ENCODE data around the gene PRR5.

Gene PRR5

DNA sequence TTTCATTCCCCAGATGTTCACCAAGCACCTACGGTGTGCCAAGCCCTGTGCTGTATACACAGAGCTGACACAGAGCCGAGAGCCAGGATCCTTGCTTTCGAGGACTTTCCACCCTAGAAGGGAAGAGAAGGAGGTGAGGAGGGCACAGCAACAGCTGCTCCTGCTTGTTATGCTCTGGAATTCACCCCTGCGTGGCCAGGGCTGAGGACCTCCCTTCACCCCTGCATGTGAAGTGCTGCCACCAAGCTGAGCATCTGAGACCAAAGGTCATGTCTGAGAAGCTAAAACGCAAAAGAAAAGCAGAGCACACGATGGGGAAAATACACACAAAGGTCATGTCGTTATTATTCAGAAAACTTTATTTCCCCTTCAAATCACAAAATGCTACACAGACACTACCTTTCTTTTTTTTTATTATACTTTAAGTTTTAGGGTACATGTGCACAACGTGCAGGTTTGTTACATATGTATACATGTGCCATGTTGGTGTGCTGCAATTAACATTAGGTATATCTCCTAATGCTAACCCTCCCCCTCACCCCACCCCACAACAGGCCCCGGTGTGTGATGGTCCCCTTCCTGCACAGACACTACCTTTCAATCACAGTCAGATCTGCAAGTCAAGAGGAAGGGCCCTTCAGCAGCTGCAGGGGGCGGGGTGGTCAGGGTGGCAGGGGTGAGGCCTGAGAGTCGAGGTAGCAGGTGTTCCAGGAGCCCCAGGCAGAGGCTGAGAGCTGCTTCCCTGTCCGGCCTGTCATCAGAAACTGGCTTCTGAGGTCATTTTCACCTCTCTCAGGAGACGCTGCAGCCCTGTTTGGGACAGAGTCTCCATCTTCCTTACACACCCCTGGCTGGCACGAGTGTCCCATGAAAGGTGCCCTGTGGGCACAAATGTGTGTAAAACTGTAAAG lies 40.1 kb upstream of the PRR5 start:
- Histone ChIP-seq H3K9ac (ENCODE audit: insufficient read length, low read depth) (no peak overlapping the region), H3K4me3 (ENCODE audit: insufficient read length, low read depth) (no peak overlapping the region), H3K36me3 (ENCODE audit: insufficient read depth, insufficient read length, low read length) (no peaks in the 10 kb centered on the region), H3K27me3 (ENCODE audit: insufficient read depth, insufficient read length) (no peaks in the 10 kb centered on the region), H3K9me3 (ENCODE audit: insufficient read depth, low read length) (0 out of 2 replicates have a peak, but pooled peaks cover 3% of the 10 kb centered on the region), H3K4me1 (ENCODE audit: insufficient read depth, insufficient read length) (peaks cover 17% of the 10 kb centered on the region)
- no peak for TF ChIP-seq ZNF274 (IDR thresholded peaks at IDR 0.05; ENCODE audit: low read depth, low read length)
- TF ChIP-seq SUZ12 (IDR thresholded peaks at IDR 0.05; ENCODE audit: extremely low read depth, insufficient read depth, insufficient read length): no peak
- TF ChIP-seq YY1 (IDR thresholded peaks at IDR 0.05; ENCODE audit: insufficient read depth, insufficient read length): no peak
- DNase-seq (ENCODE audit: low read depth, low spot score): no peak

- Histone ChIP-seq H3K4me1 (ENCODE audit: insufficient read depth, insufficient read length) (peaks cover 14% of the 10 kb centered on the region), H3K9me3 (ENCODE audit: insufficient read depth, low read length) (0 out of 2 replicates have a peak, but pooled peaks cover 3% of the 10 kb centered on the region), H3K36me3 (ENCODE audit: insufficient read depth, insufficient read length, low read length) (no peaks in the 10 kb centered on the region), H3K27me3 (ENCODE audit: insufficient read depth, insufficient read length) (no peaks in the 10 kb centered on the region), H3K9ac (ENCODE audit: insufficient read length, low read depth) (no peak overlapping the region), H3K4me3 (ENCODE audit: insufficient read length, low read depth) (no peak overlapping the region)
- no peak for TF ChIP-seq YY1 (IDR thresholded peaks at IDR 0.05; ENCODE audit: insufficient read depth, insufficient read length)
- TF ChIP-seq ZNF274 (IDR thresholded peaks at IDR 0.05; ENCODE audit: low read depth, low read length): no peak
- TF ChIP-seq SUZ12 (IDR thresholded peaks at IDR 0.05; ENCODE audit: extremely low read depth, insufficient read depth, insufficient read length): no peak
- no peak for DNase-seq (ENCODE audit: low read depth, low spot score)
These were observed 38.6 kb upstream of the PRR5 start for GRCh38 chr22:44663256-44663999.

GRCh38 chr22:44664149-44664548 lies 37.9 kb upstream of the PRR5 start:
- Histone ChIP-seq H3K9ac (ENCODE audit: insufficient read length, low read depth) (no peak overlapping the region), H3K9me3 (ENCODE audit: insufficient read depth, low read length) (0 out of 2 replicates have a peak, but pooled peaks cover 3% of the 10 kb centered on the region), H3K36me3 (ENCODE audit: insufficient read depth, insufficient read length, low read length) (no peaks in the 10 kb centered on the region), H3K4me1 (ENCODE audit: insufficient read depth, insufficient read length) (peaks cover 11% of the 10 kb centered on the region), H3K27me3 (ENCODE audit: insufficient read depth, insufficient read length) (peaks cover under 1% of the 10 kb centered on the region), H3K4me3 (ENCODE audit: insufficient read length, low read depth) (no peak overlapping the region)
- TF ChIP-seq ZNF274 (IDR thresholded peaks at IDR 0.05; ENCODE audit: low read depth, low read length) (no peak), YY1 (IDR thresholded peaks at IDR 0.05; ENCODE audit: insufficient read depth, insufficient read length) (no peak), SUZ12 (IDR thresholded peaks at IDR 0.05; ENCODE audit: extremely low read depth, insufficient read depth, insufficient read length) (no peak)
- no peak for DNase-seq (ENCODE audit: low read depth, low spot score)

DNA sequence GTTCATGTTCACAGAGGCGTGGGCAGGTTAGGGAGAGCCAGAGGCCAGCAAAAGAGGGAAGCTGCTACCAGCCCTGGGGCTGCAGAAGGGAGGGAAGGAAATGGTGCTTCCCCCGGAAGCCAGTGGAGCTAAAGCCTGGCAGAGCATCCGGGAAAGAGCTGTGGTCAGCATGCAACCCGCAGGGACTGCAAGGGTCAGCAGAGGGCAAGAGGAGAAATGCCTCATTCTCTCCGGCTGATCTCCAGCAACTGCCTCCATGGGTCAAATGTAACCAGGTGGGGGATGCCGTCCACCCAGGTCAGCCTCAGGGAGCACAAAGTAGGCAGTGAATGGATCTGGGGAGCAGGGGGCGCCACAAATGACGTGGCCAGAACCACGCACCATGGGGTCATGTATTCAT lies 36.9 kb upstream of the PRR5 start:
- H3K36me3 ChIP-seq (ENCODE audit: insufficient read depth, insufficient read length, low read length): no peaks in the 10 kb centered on the region
- peaks cover 7% of the 10 kb centered on the region for H3K4me1 ChIP-seq (ENCODE audit: insufficient read depth, insufficient read length)
- H3K4me3 ChIP-seq (ENCODE audit: insufficient read length, low read depth): no peak overlapping the region
- H3K9me3 ChIP-seq (ENCODE audit: insufficient read depth, low read length): 0 out of 2 replicates have a peak, but pooled peaks cover 3% of the 10 kb centered on the region
- DNase-seq (ENCODE audit: low read depth, low spot score): no peak
- TF ChIP-seq SUZ12 (IDR thresholded peaks at IDR 0.05; ENCODE audit: extremely low read depth, insufficient read depth, insufficient read length) (no peak), ZNF274 (IDR thresholded peaks at IDR 0.05; ENCODE audit: low read depth, low read length) (no peak), YY1 (IDR thresholded peaks at IDR 0.05; ENCODE audit: insufficient read depth, insufficient read length) (no peak)
- peaks cover 5% of the 10 kb centered on the region for H3K27me3 ChIP-seq (ENCODE audit: insufficient read depth, insufficient read length)
- no peak overlapping the region for H3K9ac ChIP-seq (ENCODE audit: insufficient read length, low read depth)

DNA sequence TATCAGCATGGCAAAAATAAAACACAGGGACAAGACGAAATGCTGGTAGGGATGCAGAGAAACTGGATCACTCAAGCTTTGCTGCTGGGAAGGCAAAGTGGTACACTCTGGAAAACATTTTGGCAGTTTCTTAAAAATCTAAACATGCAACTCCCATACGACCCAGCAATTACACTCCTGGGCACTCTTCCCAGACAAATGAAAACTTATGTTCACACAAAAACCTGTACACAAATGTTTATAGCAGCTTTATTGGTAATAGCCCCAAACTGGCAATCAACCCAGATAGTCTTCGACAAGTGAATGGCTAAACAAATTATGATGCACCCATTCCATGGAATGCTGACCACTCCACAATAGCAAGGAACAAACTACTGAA lies 35.8 kb upstream of the PRR5 start:
- DNase-seq (ENCODE audit: low read depth, low spot score): no peak
- Histone ChIP-seq H3K9ac (ENCODE audit: insufficient read length, low read depth) (no peak overlapping the region), H3K4me1 (ENCODE audit: insufficient read depth, insufficient read length) (peaks cover 7% of the 10 kb centered on the region), H3K36me3 (ENCODE audit: insufficient read depth, insufficient read length, low read length) (no peaks in the 10 kb centered on the region), H3K27me3 (ENCODE audit: insufficient read depth, insufficient read length) (peaks cover 5% of the 10 kb centered on the region), H3K4me3 (ENCODE audit: insufficient read length, low read depth) (no peak overlapping the region), H3K9me3 (ENCODE audit: insufficient read depth, low read length) (0 out of 2 replicates have a peak, but pooled peaks cover 3% of the 10 kb centered on the region)
- no peak for TF ChIP-seq YY1 (IDR thresholded peaks at IDR 0.05; ENCODE audit: insufficient read depth, insufficient read length)

- H3K4me3 ChIP-seq (ENCODE audit: insufficient read length, low read depth): no peak overlapping the region
- peaks cover 4% of the 10 kb centered on the region for H3K4me1 ChIP-seq (ENCODE audit: insufficient read depth, insufficient read length)
- no peak overlapping the region for H3K9ac ChIP-seq (ENCODE audit: insufficient read length, low read depth)
- H3K27me3 ChIP-seq (ENCODE audit: insufficient read depth, insufficient read length): peaks cover 5% of the 10 kb centered on the region
- no peaks in the 10 kb centered on the region for H3K36me3 ChIP-seq (ENCODE audit: insufficient read depth, insufficient read length, low read length)
- 0 out of 2 replicates have a peak, but pooled peaks cover 2% of the 10 kb centered on the region for H3K9me3 ChIP-seq (ENCODE audit: insufficient read depth, low read length)
- no peak for DNase-seq (ENCODE audit: low read depth, low spot score)
- TF ChIP-seq YY1 (IDR thresholded peaks at IDR 0.05; ENCODE audit: insufficient read depth, insufficient read length) (no peak), ZNF274 (IDR thresholded peaks at IDR 0.05; ENCODE audit: low read depth, low read length) (no peak), SUZ12 (IDR thresholded peaks at IDR 0.05; ENCODE audit: extremely low read depth, insufficient read depth, insufficient read length) (no peak)
These were observed 34.7 kb upstream of the PRR5 start for GRCh38 chr22:44667276-44667675.

GRCh38 chr22:44667829-44668189 lies 34.2 kb upstream of the PRR5 start:
- H3K9me3 ChIP-seq (ENCODE audit: insufficient read depth, low read length): no peaks in the 10 kb centered on the region
- no peaks in the 10 kb centered on the region for H3K36me3 ChIP-seq (ENCODE audit: insufficient read depth, insufficient read length, low read length)
- H3K4me1 ChIP-seq (ENCODE audit: insufficient read depth, insufficient read length): peaks cover 4% of the 10 kb centered on the region
- peaks cover 5% of the 10 kb centered on the region for H3K27me3 ChIP-seq (ENCODE audit: insufficient read depth, insufficient read length)
- no peak for DNase-seq (ENCODE audit: low read depth, low spot score)
- H3K9ac ChIP-seq (ENCODE audit: insufficient read length, low read depth): no peak overlapping the region
- peak overlapping the region; percentile 32 for H3K4me3 ChIP-seq (ENCODE audit: insufficient read length, low read depth)
- TF ChIP-seq ZNF274 (IDR thresholded peaks at IDR 0.05; ENCODE audit: low read depth, low read length) (no peak), YY1 (IDR thresholded peaks at IDR 0.05; ENCODE audit: insufficient read depth, insufficient read length) (no peak), SUZ12 (IDR thresholded peaks at IDR 0.05; ENCODE audit: extremely low read depth, insufficient read depth, insufficient read length) (no peak)
